GM23338 (cell line): Measurements from ENCODE around the gene TENT4B. TPM values are rescaled to one million over a fixed set of nuclear protein-coding genes. Genes with fewer than 3 reads are reported as not detected.
A peak's percentile ranks its signal among the peaks of the same experiment; 100 is the strongest.

Experiments
- ATAC-seq: fragments of 200-7000 bp; cut with Tn5 transposase; 3 replicates; pipeline ENCODE4 v1.9.1; 2020
- DNase-seq: peaks from one replicate; pipeline ENCODE4 v3.0.0-alpha.2; 2015; ENCODE audit warnings: low spot score
- H2AFZ ChIP-seq: fragments of 200-600 bp; sonication (generic); 2 replicates; pipeline ENCODE4 v1.8.0; 2016; ENCODE audit warnings: antibody characterized with exemption, mild to moderate bottlenecking, moderate library complexity
- H3F3A ChIP-seq: fragments of 200-600 bp; sonication (generic); replicated peaks from 2 replicates; pipeline ENCODE4 v1.8.0; 2017; ENCODE audit warnings: antibody characterized with exemption, mixed run types, low read depth
- H3K27ac ChIP-seq: fragments of 200-600 bp; sonication (generic); 2 replicates; pipeline ENCODE4 v1.6.1; 2016; ENCODE audit warnings: low read depth
- H3K27me3 ChIP-seq: fragments of 200-600 bp; sonication (generic); 2 replicates; pipeline ENCODE4 v1.8.0; 2016; ENCODE audit warnings: mild to moderate bottlenecking, mixed run types, moderate library complexity; ENCODE audit not compliant: insufficient read depth
- H3K36me3 ChIP-seq: fragments of 200-600 bp; sonication (generic); 2 replicates; pipeline ENCODE4 v1.8.0; 2016; ENCODE audit warnings: mild to moderate bottlenecking; ENCODE audit not compliant: insufficient read depth
- H3K4me1 ChIP-seq: fragments of 200-600 bp; sonication (generic); 2 replicates; pipeline ENCODE4 v1.8.0; 2016; ENCODE audit warnings: mild to moderate bottlenecking, moderate library complexity; ENCODE audit not compliant: insufficient read depth
- H3K4me2 ChIP-seq: fragments of 200-600 bp; sonication (generic); 2 replicates; pipeline ENCODE4 v1.7.1; 2017; ENCODE audit warnings: mixed run types
- H3K4me3 ChIP-seq: fragments of 200-600 bp; sonication (generic); 2 replicates; pipeline ENCODE4 v1.6.1; 2016; ENCODE audit warnings: mixed run types
- H3K79me2 ChIP-seq: fragments of 200-600 bp; sonication (generic); replicated peaks from 2 replicates; pipeline ENCODE4 v1.8.0; 2017; ENCODE audit warnings: mild to moderate bottlenecking; ENCODE audit not compliant: insufficient read depth
- H3K9me2 ChIP-seq: fragments of 200-600 bp; sonication (generic); 2 replicates; pipeline ENCODE4 v1.8.0; 2017; ENCODE audit not compliant: insufficient read depth
- H4K20me1 ChIP-seq: fragments of 200-600 bp; sonication (generic); replicated peaks from 2 replicates; pipeline ENCODE4 v1.8.0; 2017; ENCODE audit warnings: mild to moderate bottlenecking; ENCODE audit not compliant: insufficient read depth
- H3K27ac Mint-ChIP-seq: 2 replicates; pipeline ENCODE4 v1.8.0; 2020; ENCODE audit warnings: inconsistent platforms, mild to moderate bottlenecking, moderate library complexity, mixed read lengths
- H3K27me3 Mint-ChIP-seq: 3 replicates; pipeline ENCODE4 v1.8.0; 2022; ENCODE audit warnings: low read depth, mild to moderate bottlenecking, moderate library complexity, mixed read lengths, inconsistent platforms; ENCODE audit not compliant: insufficient read depth, poor library complexity
- H3K36me3 Mint-ChIP-seq: 3 replicates; pipeline ENCODE4 v1.8.0; 2021; ENCODE audit warnings: low read depth, mild to moderate bottlenecking, inconsistent platforms, moderate library complexity, mixed read lengths
- H3K4me1 Mint-ChIP-seq: 3 replicates; pipeline ENCODE4 v1.8.0; 2020; ENCODE audit warnings: mild to moderate bottlenecking, inconsistent platforms, mixed read lengths
- H3K4me3 Mint-ChIP-seq: 3 replicates; pipeline ENCODE4 v1.8.0; 2021; ENCODE audit warnings: moderate library complexity, mild to moderate bottlenecking, inconsistent platforms, mixed read lengths
- H3K9me3 Mint-ChIP-seq: 3 replicates; pipeline ENCODE4 v1.8.0; 2020; ENCODE audit warnings: moderate library complexity, mild to moderate bottlenecking, inconsistent platforms, mixed read lengths
- CREB1 ChIP-seq: fragments of 250-450 bp; sonication (Bioruptor Pico); IDR thresholded peaks from 2 replicates; pipeline ENCODE4 v1.5.0; 2020; ENCODE audit warnings: low read depth, mild to moderate bottlenecking, moderate library complexity
- EZH2 ChIP-seq: fragments of 200-600 bp; sonication (generic); IDR thresholded peaks from one replicate; pipeline ENCODE4 v1.8.0; 2017; ENCODE audit warnings: antibody characterized with exemption, mild to moderate bottlenecking, low read depth; ENCODE audit not compliant: unreplicated experiment
- JUNB ChIP-seq: IDR thresholded peaks from one replicate; pipeline ENCODE4 v1.6.1; 2016; ENCODE audit warnings: antibody characterized with exemption; ENCODE audit not compliant: unreplicated experiment
- POLR2AphosphoS5 ChIP-seq: IDR thresholded peaks from 2 replicates; pipeline ENCODE4 v1.6.1; 2016; ENCODE audit warnings: antibody characterized with exemption, low read depth
- STAT1 ChIP-seq: IDR thresholded peaks from one replicate; pipeline ENCODE4 v1.6.1; 2016; ENCODE audit warnings: antibody characterized with exemption; ENCODE audit not compliant: unreplicated experiment
- ZNF331 ChIP-seq: fragments of 250-450 bp; sonication (Bioruptor Pico); IDR thresholded peaks from 2 replicates; pipeline ENCODE4 v1.5.0; 2020; ENCODE audit warnings: low read depth, mild to moderate bottlenecking, moderate library complexity
- polyA plus RNA-seq: library from polyadenylated mRNA; unstranded; fragments of >200 nt; fragmentation: Nextera tagmentation; extraction: Ambion mirVana; gene quantifications from 2 replicates; pipeline ENCODE4 v1.2.1, GENCODE V29; 2016
- total RNA-seq: library from RNA; depleted of rRNA; stranded (reverse); fragments of >200 nt; shearing (Covaris generic); gene quantifications from 2 replicates; pipeline ENCODE4 v1.2.3, GENCODE V29; 2014
- TF ChIP-seq, protein P1 (sequence below), 2 experiments: fragments of 200-600 bp in 1 of 2; sonication (generic) in 1 of 2; conservative IDR thresholded peaks; 2 replicates each; pipeline versions ENCODE4 v1.5.1 to v1.6.1; 2016 to 2017; ENCODE audit warnings: antibody characterized with exemption in 2 of 2, low read depth in 2 of 2, mild to moderate bottlenecking in 2 of 2, moderate library complexity in 1 of 2
- TF ChIP-seq, protein P2 (sequence below): IDR thresholded peaks from one replicate; pipeline ENCODE4 v1.6.1; 2018; ENCODE audit warnings: antibody characterized with exemption; ENCODE audit not compliant: unreplicated experiment
- TF ChIP-seq, protein P3 (sequence below): fragments of 250-450 bp; sonication (Bioruptor Pico); IDR thresholded peaks from 2 replicates; pipeline ENCODE4 v1.5.0; 2020; ENCODE audit warnings: mild to moderate bottlenecking, moderate library complexity

TENT4B gene
- total and polyA plus RNA-seq, 2 experiments from 2014 or later: 17.6 to 21.3 TPM

DNA sequence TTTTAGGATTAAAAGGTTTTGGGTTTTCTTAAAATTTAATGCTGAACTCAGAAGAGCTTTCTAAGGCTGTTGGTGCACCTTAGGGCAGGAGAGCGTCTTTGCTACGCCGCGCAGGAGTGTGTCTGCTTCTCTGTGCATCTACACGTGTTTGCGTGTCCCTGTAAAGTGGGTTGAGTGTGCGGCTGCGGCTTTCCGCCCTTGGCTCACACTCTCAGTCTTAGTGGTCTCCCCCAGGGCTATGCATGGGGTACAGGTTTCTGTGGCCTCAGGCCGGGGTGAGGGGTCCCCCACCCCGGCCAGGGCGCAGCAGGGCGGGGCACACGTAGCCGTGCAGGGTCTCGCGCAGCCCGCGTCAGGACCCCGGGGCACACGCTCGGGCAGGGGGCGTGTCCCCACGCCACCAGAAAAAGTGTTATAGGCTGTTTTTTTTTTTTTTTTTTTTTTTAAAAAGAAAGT is 727 bp upstream of the TENT4B start:
- Mint-ChIP-seq H3K4me1 (peaks cover 19% of the 10 kb centered on the region), H3K27ac (peak overlapping the region; percentile 83; the same call in 1 of the 2 replicates), H3K27me3 (peaks cover 5% of the 10 kb centered on the region), H3K9me3 (no peaks in the 10 kb centered on the region), H3K36me3 (peaks cover 2% of the 10 kb centered on the region; the same call in 1 of the 3 replicates), H3K4me3 (peak overlapping the region; percentile 87)
- Histone ChIP-seq H3K4me3 (peak overlapping the region; percentile 84), H3F3A (no peaks in the 10 kb centered on the region), H3K79me2 (peaks cover 36% of the 10 kb centered on the region), H2AFZ (peak overlapping the region; percentile 93), H3K9me2 (no peaks in the 10 kb centered on the region), H3K36me3 (no peaks in the 10 kb centered on the region), H3K4me1 (peaks cover 16% of the 10 kb centered on the region), H3K27ac (peak overlapping the region; percentile 70), H3K27me3 (no peaks in the 10 kb centered on the region), H4K20me1 (peaks cover 28% of the 10 kb centered on the region), H3K4me2 (peak overlapping the region; percentile 72)
- no peak for DNase-seq
- no peak for TF ChIP-seq POLR2AphosphoS5
- peak; percentile 6; the same call in 1 of the 2 replicates for TF ChIP-seq CREB1 (CRISPR knock-in tag)
- no peak for TF ChIP-seq EZH2
- peak; percentile 82 for ATAC-seq

DNA sequence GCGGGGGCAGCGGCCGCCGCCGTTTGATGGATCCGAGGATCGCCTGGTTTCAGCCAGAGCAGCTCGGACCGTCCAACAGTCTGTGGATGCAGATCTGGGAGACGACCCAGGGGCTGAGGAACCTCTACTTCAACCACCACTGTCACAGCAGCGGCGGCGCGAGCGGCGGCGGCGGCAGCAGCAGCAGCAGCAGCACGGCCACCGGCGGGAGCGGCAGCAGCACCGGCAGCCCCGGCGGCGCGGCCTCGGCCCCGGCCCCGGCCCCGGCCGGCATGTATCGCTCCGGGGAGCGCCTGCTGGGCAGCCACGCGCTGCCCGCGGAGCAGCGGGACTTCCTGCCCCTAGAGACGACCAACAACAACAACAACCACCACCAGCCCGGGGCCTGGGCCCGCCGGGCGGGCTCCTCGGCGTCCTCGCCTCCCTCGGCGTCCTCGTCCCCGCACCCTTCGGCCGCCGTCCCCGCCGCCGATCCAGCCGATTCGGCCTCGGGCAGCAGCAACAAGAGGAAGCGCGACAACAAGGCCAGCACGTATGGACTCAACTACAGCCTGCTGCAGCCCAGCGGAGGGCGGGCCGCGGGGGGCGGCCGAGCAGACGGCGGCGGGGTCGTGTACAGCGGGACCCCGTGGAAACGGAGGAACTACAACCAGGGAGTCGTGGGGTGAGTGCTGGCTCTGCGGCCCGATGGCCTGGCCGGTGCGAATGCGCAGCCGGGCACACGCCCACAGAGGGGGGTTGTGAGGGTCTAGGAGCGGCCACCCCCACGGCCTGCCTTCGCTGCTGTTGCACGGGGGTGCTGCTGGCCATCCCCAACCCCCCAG is 702 bp downstream of the TENT4B start:
- Histone ChIP-seq H3K4me2 (peak overlapping the region; percentile 94), H2AFZ (no peak overlapping the region), H3K36me3 (no peaks in the 10 kb centered on the region), H3K27ac (no peak overlapping the region), H3F3A (no peaks in the 10 kb centered on the region), H3K9me2 (no peaks in the 10 kb centered on the region), H3K4me3 (peak overlapping the region; percentile 90), H4K20me1 (peaks cover 31% of the 10 kb centered on the region), H3K4me1 (peaks cover 16% of the 10 kb centered on the region), H3K79me2 (peaks cover 50% of the 10 kb centered on the region), H3K27me3 (no peaks in the 10 kb centered on the region)
- ATAC-seq: peak; percentile 6
- no peak overlapping the region for H3K27ac Mint-ChIP-seq
- DNase-seq: peak; percentile 40
- H3K4me1 Mint-ChIP-seq: peaks cover 19% of the 10 kb centered on the region
- H3K27me3 Mint-ChIP-seq: peaks cover 5% of the 10 kb centered on the region
- peak overlapping the region; percentile 65 for H3K4me3 Mint-ChIP-seq
- H3K9me3 Mint-ChIP-seq: no peaks in the 10 kb centered on the region
- peaks cover 2% of the 10 kb centered on the region; the same call in 1 of the 3 replicates for H3K36me3 Mint-ChIP-seq
- TF ChIP-seq, protein P1, sequence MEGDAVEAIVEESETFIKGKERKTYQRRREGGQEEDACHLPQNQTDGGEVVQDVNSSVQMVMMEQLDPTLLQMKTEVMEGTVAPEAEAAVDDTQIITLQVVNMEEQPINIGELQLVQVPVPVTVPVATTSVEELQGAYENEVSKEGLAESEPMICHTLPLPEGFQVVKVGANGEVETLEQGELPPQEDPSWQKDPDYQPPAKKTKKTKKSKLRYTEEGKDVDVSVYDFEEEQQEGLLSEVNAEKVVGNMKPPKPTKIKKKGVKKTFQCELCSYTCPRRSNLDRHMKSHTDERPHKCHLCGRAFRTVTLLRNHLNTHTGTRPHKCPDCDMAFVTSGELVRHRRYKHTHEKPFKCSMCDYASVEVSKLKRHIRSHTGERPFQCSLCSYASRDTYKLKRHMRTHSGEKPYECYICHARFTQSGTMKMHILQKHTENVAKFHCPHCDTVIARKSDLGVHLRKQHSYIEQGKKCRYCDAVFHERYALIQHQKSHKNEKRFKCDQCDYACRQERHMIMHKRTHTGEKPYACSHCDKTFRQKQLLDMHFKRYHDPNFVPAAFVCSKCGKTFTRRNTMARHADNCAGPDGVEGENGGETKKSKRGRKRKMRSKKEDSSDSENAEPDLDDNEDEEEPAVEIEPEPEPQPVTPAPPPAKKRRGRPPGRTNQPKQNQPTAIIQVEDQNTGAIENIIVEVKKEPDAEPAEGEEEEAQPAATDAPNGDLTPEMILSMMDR (conservative IDR thresholded peaks at IDR 0.05; ENCODE audit: low read depth in 2 of 2): no peak
- TF ChIP-seq STAT1: no peak
- TF ChIP-seq, protein P2, sequence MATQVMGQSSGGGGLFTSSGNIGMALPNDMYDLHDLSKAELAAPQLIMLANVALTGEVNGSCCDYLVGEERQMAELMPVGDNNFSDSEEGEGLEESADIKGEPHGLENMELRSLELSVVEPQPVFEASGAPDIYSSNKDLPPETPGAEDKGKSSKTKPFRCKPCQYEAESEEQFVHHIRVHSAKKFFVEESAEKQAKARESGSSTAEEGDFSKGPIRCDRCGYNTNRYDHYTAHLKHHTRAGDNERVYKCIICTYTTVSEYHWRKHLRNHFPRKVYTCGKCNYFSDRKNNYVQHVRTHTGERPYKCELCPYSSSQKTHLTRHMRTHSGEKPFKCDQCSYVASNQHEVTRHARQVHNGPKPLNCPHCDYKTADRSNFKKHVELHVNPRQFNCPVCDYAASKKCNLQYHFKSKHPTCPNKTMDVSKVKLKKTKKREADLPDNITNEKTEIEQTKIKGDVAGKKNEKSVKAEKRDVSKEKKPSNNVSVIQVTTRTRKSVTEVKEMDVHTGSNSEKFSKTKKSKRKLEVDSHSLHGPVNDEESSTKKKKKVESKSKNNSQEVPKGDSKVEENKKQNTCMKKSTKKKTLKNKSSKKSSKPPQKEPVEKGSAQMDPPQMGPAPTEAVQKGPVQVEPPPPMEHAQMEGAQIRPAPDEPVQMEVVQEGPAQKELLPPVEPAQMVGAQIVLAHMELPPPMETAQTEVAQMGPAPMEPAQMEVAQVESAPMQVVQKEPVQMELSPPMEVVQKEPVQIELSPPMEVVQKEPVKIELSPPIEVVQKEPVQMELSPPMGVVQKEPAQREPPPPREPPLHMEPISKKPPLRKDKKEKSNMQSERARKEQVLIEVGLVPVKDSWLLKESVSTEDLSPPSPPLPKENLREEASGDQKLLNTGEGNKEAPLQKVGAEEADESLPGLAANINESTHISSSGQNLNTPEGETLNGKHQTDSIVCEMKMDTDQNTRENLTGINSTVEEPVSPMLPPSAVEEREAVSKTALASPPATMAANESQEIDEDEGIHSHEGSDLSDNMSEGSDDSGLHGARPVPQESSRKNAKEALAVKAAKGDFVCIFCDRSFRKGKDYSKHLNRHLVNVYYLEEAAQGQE: no peak
- no peak for TF ChIP-seq JUNB
- no peak for TF ChIP-seq POLR2AphosphoS5
- no peak for TF ChIP-seq ZNF331 (CRISPR knock-in tag)
- TF ChIP-seq, protein P3, sequence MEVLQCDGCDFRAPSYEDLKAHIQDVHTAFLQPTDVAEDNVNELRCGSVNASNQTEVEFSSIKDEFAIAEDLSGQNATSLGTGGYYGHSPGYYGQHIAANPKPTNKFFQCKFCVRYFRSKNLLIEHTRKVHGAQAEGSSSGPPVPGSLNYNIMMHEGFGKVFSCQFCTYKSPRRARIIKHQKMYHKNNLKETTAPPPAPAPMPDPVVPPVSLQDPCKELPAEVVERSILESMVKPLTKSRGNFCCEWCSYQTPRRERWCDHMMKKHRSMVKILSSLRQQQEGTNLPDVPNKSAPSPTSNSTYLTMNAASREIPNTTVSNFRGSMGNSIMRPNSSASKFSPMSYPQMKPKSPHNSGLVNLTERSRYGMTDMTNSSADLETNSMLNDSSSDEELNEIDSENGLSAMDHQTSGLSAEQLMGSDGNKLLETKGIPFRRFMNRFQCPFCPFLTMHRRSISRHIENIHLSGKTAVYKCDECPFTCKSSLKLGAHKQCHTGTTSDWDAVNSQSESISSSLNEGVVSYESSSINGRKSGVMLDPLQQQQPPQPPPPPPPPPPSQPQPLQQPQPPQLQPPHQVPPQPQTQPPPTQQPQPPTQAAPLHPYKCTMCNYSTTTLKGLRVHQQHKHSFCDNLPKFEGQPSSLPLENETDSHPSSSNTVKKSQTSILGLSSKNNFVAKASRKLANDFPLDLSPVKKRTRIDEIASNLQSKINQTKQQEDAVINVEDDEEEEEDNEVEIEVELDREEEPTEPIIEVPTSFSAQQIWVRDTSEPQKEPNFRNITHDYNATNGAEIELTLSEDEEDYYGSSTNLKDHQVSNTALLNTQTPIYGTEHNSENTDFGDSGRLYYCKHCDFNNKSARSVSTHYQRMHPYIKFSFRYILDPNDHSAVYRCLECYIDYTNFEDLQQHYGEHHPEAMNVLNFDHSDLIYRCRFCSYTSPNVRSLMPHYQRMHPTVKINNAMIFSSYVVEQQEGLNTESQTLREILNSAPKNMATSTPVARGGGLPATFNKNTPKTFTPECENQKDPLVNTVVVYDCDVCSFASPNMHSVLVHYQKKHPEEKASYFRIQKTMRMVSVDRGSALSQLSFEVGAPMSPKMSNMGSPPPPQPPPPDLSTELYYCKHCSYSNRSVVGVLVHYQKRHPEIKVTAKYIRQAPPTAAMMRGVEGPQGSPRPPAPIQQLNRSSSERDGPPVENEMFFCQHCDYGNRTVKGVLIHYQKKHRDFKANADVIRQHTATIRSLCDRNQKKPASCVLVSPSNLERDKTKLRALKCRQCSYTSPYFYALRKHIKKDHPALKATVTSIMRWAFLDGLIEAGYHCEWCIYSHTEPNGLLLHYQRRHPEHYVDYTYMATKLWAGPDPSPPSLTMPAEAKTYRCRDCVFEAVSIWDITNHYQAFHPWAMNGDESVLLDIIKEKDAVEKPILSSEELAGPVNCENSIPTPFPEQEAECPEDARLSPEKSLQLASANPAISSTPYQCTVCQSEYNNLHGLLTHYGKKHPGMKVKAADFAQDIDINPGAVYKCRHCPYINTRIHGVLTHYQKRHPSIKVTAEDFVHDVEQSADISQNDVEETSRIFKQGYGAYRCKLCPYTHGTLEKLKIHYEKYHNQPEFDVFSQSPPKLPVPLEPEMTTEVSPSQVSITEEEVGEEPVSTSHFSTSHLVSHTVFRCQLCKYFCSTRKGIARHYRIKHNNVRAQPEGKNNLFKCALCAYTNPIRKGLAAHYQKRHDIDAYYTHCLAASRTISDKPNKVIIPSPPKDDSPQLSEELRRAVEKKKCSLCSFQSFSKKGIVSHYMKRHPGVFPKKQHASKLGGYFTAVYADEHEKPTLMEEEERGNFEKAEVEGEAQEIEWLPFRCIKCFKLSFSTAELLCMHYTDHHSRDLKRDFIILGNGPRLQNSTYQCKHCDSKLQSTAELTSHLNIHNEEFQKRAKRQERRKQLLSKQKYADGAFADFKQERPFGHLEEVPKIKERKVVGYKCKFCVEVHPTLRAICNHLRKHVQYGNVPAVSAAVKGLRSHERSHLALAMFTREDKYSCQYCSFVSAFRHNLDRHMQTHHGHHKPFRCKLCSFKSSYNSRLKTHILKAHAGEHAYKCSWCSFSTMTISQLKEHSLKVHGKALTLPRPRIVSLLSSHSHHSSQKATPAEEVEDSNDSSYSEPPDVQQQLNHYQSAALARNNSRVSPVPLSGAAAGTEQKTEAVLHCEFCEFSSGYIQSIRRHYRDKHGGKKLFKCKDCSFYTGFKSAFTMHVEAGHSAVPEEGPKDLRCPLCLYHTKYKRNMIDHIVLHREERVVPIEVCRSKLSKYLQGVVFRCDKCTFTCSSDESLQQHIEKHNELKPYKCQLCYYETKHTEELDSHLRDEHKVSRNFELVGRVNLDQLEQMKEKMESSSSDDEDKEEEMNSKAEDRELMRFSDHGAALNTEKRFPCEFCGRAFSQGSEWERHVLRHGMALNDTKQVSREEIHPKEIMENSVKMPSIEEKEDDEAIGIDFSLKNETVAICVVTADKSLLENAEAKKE (CRISPR knock-in tag): no peak
